Right lobe of liver (tissue), 6 donors: ENCODE data around the gene LYZL6. TPM values are rescaled to one million over a fixed set of nuclear protein-coding genes. Genes with fewer than 3 reads are reported as not detected.

ENCODE experiments used
- ATAC-seq, 4 donors: fragments of 200-7000 bp; cut with Tn5 transposase; one replicate each; pipeline ENCODE4 v1.9.1; 2020; ENCODE audit warnings: mild to moderate bottlenecking in 4 of 4, moderate library complexity in 4 of 4
- DNase-seq, 3 donors: peaks; one replicate each; pipeline ENCODE4 v3.0.0-alpha.2; 2020
- H3K27ac ChIP-seq, 3 donors: fragments of 200-600 bp; one replicate each; pipeline ENCODE4 v1.8.0; 2022
- H3K27me3 ChIP-seq, 2 donors: fragments of 200-600 bp; one replicate each; pipeline ENCODE4 v1.8.0; 2022
- H3K36me3 ChIP-seq, 4 donors: fragments of 200-600 bp; sonication (generic) in 1 of 4; one replicate each; pipeline versions ENCODE4 v1.5.1 to v1.8.0; 2017 to 2022; ENCODE audit warnings: control low read depth in 1 of 4
- H3K4me1 ChIP-seq, 4 donors: fragments of 200-600 bp; sonication (generic) in 1 of 4; one replicate each; pipeline versions ENCODE4 v1.5.1 to v1.8.0; 2017 to 2022; ENCODE audit warnings: control low read depth in 1 of 4
- H3K4me3 ChIP-seq, 3 donors: fragments of 200-600 bp; one replicate each; pipeline ENCODE4 v1.8.0; 2022
- H3K9me3 ChIP-seq, 4 donors: fragments of 200-600 bp; sonication (generic) in 1 of 4; one replicate each; pipeline versions ENCODE4 v1.5.1 to v1.8.0; 2017 to 2022; ENCODE audit warnings: control low read depth in 1 of 4
- CTCF ChIP-seq, 4 donors: fragments of 200-600 bp in 3 of 4; fragments of 450-650 bp in 1 of 4; IDR thresholded peaks; one replicate each; pipeline versions ENCODE4 v1.5.1 to v1.8.0; 2016 to 2022; ENCODE audit warnings: antibody characterized with exemption in 4 of 4, mild to moderate bottlenecking in 2 of 4
- POLR2A ChIP-seq: fragments of 450-650 bp; IDR thresholded peaks from one replicate; pipeline ENCODE4 v1.6.1; 2017; ENCODE audit warnings: antibody characterized with exemption, mild to moderate bottlenecking
- WGBS: methylation state at CpG from one replicate; pipeline ENCODE4 v1.1.6; 2018; ENCODE audit warnings: low coverage, low lambda C conversion rate; ENCODE audit not compliant: insufficient coverage; ENCODE audit errors: missing lambda C conversion rate; 5-methylcytosine and 5-hydroxymethylcytosine counted together
- intact Hi-C, 2 donors: fragments of 100-400 bp; cut with DNase I; formaldehyde crosslinking; loops; one replicate each; pipeline versions ENCODE4 v1.11.2 to v1.14.1; 2022
- total RNA-seq, 6 experiments: library from RNA; depleted of rRNA in 2 of 6; stranded (reverse); fragments of >200 nt in 2 of 6; fragmentation: NEBNext Ultra II Directional in 3 of 6; extraction: Animal tissue kit (Norgen Biotek cat#: 25700) in 3 of 6; gene quantifications; one replicate each; pipeline versions ENCODE4 v1.1.0 to v1.2.4, GENCODE V29; 2016 to 2023
- donor health status: DM: no; HTN: yes; CAD: no.
- donor health status: DM: no; HTN: no; CAD: no.
- donor health status: DM: no; HTN: no; CAD: no.
- donor health status: DM: no; HTN: yes; CAD: no.
- donor health status: DM: no; HTN: yes; CAD: no.

LYZL6 gene
- total RNA-seq, 6 experiments from 2014 or later: not detected

- DNase-seq (no peak), ATAC-seq (no peak)
- WGBS: 71% methylated on average over 4 of the region's 10 CpGs
- Histone ChIP-seq H3K9me3 (no peaks in the 10 kb centered on the region), H3K4me1 (peaks cover 0 to 10% (median 0%) of the 10 kb centered on the region in 4 donors), H3K36me3 (no peaks in the 10 kb centered on the region), H3K27ac (no peak overlapping the region), H3K4me3 (no peak overlapping the region), H3K27me3 (no peaks in the 10 kb centered on the region)
- TF ChIP-seq POLR2A: no peak
- TF ChIP-seq CTCF (IDR thresholded peaks at IDR 0.05): no peak
- intact Hi-C loops: no loop called here
Measured at GRCh38 chr17:35934760-35935159, 8.8 kb downstream of the LYZL6 start.

GRCh38 chr17:35932586-35932985 lies 10.9 kb downstream of the LYZL6 start:
- Histone ChIP-seq H3K36me3 (no peaks in the 10 kb centered on the region), H3K4me3 (no peak overlapping the region), H3K9me3 (no peaks in the 10 kb centered on the region), H3K27ac (no peak overlapping the region), H3K27me3 (no peaks in the 10 kb centered on the region), H3K4me1 (peaks cover 0 to 10% (median 0%) of the 10 kb centered on the region in 4 donors)
- intact Hi-C loops: no loop called here
- DNase-seq (no peak), ATAC-seq (no peak)
- TF ChIP-seq CTCF (IDR thresholded peaks at IDR 0.05) (no peak), POLR2A (no peak)

- no peak for TF ChIP-seq POLR2A
- TF ChIP-seq CTCF (IDR thresholded peaks at IDR 0.05): no peak
- H3K27ac ChIP-seq: no peak overlapping the region
- peaks cover 0 to 10% (median 0%) of the 10 kb centered on the region in 4 donors for H3K4me1 ChIP-seq
- 84% methylated on average over 6 of the region's 6 CpGs for WGBS
- no peak for ATAC-seq
- no peak overlapping the region for H3K4me3 ChIP-seq
- no peak for DNase-seq
- no peaks in the 10 kb centered on the region for H3K9me3 ChIP-seq
- no peaks in the 10 kb centered on the region for H3K36me3 ChIP-seq
- intact Hi-C loops: no loop called here
- no peaks in the 10 kb centered on the region for H3K27me3 ChIP-seq
Measured at GRCh38 chr17:35931794-35932425, 11.6 kb downstream of the LYZL6 start.

- intact Hi-C loops: no loop called here
- peak within 1 kb of the TSS in 2 of 3 donors; percentile 10 to 56 for H3K4me3 ChIP-seq
- H3K9me3 ChIP-seq: no peaks in the 10 kb centered on the region
- H3K27me3 ChIP-seq: no peaks in the 10 kb centered on the region
- peak; percentile 60 to 73 (median 67) for DNase-seq
- H3K27ac ChIP-seq: no peak within 1 kb of the TSS
- peaks cover 0 to 10% (median 0%) of the 10 kb centered on the region in 4 donors for H3K4me1 ChIP-seq
- H3K36me3 ChIP-seq: no peaks in the 10 kb centered on the region
- TF ChIP-seq POLR2A (no peak), CTCF (IDR thresholded peaks at IDR 0.05) (no peak)
- peak; percentile 89 to 91 (median 90) for ATAC-seq
- WGBS: 7% methylated on average over 17 of the region's 35 CpGs
Measured at GRCh38 chr17:35930211-35931065, 13.1 kb downstream of the LYZL6 start, which contains the start of gene RDM1. RDM1 (minus strand) TSS chr17:35930773; CDS start chr17:35930727, 46 bp downstream.
